NCI-H82 (cell line): ENCODE data around the gene MBD2.
"Not testable (repeated sequence)": the region's sequence is repeated elsewhere in the genome, so short reads cannot be mapped to it uniquely, and the experiment has no call there.

Experiments used
- DNase-seq: peaks from one replicate; lab custom pipeline; 2025; lab: John Stamatoyannopoulos, UW

The MBD2 gene, protein sequence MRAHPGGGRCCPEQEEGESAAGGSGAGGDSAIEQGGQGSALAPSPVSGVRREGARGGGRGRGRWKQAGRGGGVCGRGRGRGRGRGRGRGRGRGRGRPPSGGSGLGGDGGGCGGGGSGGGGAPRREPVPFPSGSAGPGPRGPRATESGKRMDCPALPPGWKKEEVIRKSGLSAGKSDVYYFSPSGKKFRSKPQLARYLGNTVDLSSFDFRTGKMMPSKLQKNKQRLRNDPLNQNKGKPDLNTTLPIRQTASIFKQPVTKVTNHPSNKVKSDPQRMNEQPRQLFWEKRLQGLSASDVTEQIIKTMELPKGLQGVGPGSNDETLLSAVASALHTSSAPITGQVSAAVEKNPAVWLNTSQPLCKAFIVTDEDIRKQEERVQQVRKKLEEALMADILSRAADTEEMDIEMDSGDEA

DNA sequence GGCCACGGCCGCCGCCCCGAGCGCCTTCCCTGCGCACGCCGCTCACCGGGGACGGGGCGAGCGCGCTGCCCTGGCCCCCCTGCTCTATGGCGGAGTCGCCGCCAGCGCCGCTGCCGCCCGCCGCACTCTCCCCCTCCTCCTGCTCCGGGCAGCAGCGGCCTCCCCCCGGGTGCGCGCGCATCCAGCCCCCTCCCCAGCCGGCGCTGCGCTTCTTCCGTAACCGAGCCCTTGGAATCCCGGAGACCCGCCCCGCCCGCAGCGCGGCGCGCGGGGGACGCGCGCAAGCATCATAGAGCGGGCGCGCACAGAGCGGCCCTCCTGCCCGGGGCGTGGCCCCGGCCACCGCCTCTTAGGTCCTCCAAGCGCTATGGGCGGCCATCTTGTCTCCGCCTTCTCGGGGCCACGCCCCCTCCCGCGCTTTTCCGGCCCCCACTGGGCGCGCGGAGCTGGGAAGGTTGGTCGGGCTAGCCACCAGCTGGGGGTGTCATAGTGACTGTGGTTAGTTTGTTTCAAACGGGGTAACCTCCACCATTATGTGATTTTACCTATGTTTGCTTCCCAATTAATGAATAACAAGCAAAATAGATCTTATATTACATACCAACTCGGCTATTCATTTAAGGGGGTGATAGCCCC, at the start of gene MBD2:
Gene MBD2, minus strand, starts transcription at position 291 of the 636 bp plus-strand sequence. Its CDS starts 110 bp downstream, at position 181.
- DNase-seq = peak; percentile 98

DNA sequence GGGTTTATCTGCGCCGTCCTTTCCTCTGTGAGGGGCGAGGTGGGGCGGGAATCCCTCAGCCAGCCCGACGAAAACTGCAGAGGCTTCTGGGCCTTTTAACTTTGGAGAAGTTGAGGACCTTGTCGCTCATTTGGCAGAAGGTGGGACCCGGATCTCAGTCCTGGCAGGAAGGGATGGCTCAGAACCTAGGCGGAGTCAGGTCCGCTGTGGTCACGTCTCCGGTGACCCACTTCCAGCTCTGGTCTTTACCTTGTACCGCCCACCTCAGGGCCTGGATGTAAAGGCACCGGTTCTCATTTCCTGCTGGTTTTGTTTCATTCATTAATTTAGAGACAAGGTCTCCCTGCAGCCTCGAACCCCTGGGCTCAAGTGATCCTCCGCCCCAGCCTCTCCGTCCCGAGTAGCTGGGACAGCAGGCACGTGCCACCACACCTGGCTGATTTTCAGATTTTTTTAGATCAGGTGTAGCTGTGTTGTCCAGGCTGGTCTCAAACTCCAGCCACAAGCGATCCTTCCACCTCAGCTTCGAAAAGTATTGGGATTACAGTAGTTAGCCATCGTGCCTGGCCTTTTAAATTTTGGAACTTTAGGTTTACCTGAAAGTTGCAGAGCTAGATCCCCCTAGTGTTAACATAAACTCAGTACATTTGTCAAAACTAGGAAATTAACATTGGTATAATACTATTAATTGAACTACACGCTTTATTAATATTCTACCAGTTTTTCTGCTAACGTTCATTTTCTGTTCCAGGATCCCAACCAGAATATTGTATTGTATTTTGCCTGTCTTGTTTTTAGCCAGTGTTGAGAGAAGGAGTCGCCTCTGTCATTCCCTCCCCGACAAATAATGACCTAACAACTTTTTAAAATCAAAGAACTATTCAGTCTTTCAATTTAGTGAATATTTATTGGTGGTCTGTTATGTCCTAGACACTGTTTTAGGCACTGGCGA, 45.7 kb upstream of the MBD2 start:
- DNase-seq = peak; percentile 66

- no peak for DNase-seq
Observed at GRCh38 chr18:54268751-54269150, 44.3 kb upstream of the MBD2 start.

- no peak for DNase-seq
Observed at GRCh38 chr18:54267701-54268100, 43.2 kb upstream of the MBD2 start.

GRCh38 chr18:54263904-54264336, 39.5 kb upstream of the MBD2 start:
- no peak for DNase-seq

DNA sequence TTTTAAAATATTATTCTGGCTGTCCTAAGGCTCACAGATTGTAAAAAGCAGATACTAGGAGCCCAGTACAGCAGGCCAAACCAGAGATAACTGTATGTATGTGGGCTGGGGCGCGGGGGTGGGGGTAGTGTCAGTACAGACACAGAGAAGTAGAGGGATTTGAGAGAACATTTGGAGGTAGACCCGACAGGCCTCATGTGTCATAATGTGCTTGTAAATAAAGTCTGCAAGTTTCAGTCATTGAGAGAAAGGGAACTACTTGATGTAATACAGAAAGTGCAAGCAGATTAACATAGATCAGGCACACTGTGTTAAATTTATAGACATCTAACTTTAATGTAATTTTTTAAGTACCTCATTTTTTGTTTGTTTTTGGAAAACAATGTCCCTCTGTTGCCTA, 37.4 kb upstream of the MBD2 start:
- no peak for DNase-seq

DNA sequence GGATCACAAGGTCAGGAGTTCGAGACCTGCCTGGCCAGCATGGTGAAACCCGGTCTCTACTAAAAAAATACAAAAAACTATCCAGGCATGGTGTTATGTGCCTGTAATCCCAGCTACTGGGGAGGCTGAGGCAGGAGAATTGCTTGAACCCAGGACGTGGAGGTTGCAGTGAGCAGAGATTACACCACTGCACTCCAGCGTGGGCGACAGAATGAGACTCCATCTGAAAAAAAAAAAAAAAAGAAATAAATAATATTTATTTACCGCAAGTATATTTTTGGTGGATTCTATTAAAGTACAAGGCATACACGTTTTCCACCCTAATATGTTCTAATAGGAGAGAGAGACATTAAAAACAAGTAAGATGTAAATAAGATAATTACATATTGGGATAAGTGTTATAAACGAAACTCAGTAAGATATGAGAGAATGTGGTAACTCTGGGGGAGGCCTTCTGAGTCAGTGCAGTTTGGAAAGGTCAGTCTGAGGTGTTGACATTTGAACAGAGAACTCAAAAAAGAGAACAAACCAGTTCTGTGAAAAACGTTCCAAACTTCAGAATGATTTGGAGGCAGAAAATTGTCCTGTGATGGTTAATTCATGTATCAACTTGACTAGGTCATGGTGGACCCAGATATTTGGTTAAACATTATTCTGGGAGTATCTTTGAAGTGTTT, 36.1 kb upstream of the MBD2 start:
- DNase-seq = no peak

- DNase-seq = not testable (repeated sequence)
Observed at GRCh38 chr18:54257818-54258217, 33.3 kb upstream of the MBD2 start.

DNA sequence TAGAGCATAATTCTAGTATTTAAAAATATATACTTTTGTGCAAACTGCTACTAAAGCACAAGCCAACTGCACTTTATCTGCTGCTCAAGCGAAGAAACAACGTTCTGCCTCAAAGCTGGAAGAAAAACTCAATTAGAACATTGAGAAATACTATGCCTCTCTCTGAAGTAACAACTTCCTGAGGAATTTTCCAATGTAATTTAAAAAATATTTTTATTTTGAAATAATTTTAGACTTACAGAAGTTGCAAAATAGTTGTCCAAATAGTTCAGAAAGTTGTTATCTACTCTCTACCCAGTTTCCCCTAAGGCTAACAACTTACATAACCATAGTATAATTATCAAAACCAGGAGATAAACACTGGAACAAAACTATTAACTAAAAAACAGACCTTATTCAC, 32.5 kb upstream of the MBD2 start:
- no peak for DNase-seq

DNA sequence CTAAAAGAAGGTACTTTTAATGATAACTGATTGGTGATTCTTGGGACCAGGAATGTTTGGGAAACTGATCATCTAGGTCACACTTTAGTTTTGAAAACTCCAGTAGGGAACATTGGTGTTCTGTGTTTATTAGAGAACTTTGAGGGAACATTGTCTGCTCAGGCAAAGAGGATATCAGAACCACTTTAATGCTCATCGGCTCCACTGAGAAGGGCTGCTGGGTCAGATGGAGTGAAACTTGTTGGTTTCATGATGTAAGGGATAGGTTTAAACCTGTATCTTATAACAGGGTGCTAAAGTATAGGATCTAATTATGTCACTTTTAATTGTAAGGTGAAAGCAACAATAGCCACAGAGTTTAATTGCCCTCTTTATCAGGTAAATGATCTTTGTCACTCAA, 30.7 kb upstream of the MBD2 start:
- DNase-seq = no peak

GRCh38 chr18:54254265-54254758, 29.8 kb upstream of the MBD2 start:
- no peak for DNase-seq

- DNase-seq = no peak
Observed at GRCh38 chr18:54251606-54252390, 27.3 kb upstream of the MBD2 start.

GRCh38 chr18:54250846-54251261, 26.4 kb upstream of the MBD2 start:
- no peak for DNase-seq

DNA sequence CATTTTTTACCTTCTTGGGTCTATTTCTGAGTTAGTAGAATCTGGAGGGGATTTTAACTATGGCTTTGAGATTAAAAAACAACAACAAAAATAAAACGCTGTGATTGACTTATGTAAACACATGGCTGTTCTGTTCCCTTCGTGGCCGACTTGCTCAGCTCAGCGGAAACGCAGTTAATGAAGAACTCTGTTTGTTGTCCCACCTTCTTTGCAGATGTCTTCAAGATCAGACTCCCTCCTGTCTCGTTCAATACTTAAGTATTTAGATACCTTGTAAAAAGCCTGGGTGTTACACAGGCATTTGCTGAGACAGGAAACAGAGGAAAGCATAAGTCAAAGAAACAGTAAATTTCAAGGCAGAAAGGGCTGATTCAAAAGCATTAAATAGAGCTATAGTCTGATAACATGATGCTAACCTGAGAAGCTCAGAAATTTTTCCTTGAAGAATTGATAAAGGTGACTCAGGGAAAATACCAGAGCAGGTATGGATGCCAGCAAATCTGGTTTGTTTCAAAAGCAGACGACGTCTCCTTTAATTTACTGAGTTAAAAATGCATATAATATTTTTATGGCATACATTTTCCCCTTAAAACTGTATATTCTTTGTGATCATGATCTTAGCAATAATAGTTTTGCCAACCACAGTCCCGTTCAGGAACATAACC, 23.2 kb upstream of the MBD2 start:
- no peak for DNase-seq

- DNase-seq = no peak
Observed at GRCh38 chr18:54242327-54242726, 17.9 kb upstream of the MBD2 start.

GRCh38 chr18:54241483-54241882, 17.0 kb upstream of the MBD2 start:
- DNase-seq = no peak

GRCh38 chr18:54240629-54241107, 16.2 kb upstream of the MBD2 start:
- DNase-seq = no peak

GRCh38 chr18:54239601-54240000, 15.1 kb upstream of the MBD2 start:
- DNase-seq = no peak

- DNase-seq = no peak
Observed at GRCh38 chr18:54239091-54239490, 14.6 kb upstream of the MBD2 start.
